Kidney (tissue), 14 donors: ENCODE data around the gene CD109. TPM values are rescaled to one million over a fixed set of nuclear protein-coding genes. Genes with fewer than 3 reads are reported as not detected.
"Not testable (repeated sequence)": the region's sequence is repeated elsewhere in the genome, so short reads cannot be mapped to it uniquely, and the experiment has no call there.

Source experiments
- DNase-seq, 5 donors: peaks; one replicate each; pipeline ENCODE4 v3.0.0-alpha.2; 2013 to 2020
- FAIRE-seq: peaks from 2 replicates; lab custom pipeline; 2012; peaks lifted over from hg19 to GRCh38; lab: Jason Lieb, UNC
- H3K27ac ChIP-seq, 2 donors: one replicate each; pipeline ENCODE4 v1.7.0; 2013; ENCODE audit warnings: low read depth in 2 of 2, low read length in 2 of 2, inconsistent platforms in 1 of 2
- H3K27me3 ChIP-seq: one replicate; pipeline ENCODE4 v1.7.1; 2013; ENCODE audit warnings: low read length, inconsistent platforms; ENCODE audit not compliant: control insufficient read depth, insufficient read depth
- H3K36me3 ChIP-seq, 3 donors: one replicate each; pipeline versions ENCODE4 v1.7.0 to v1.7.1; 2013; ENCODE audit warnings: low read length in 3 of 3, control low read depth in 1 of 3, inconsistent platforms in 1 of 3; ENCODE audit not compliant: insufficient read depth in 3 of 3, control insufficient read depth in 2 of 3
- H3K4me1 ChIP-seq, 3 donors: one replicate each; pipeline versions ENCODE4 v1.7.0 to v1.7.1; 2013; ENCODE audit warnings: low read length in 3 of 3, inconsistent platforms in 1 of 3, low read depth in 1 of 3; ENCODE audit not compliant: control insufficient read depth in 2 of 3, insufficient read depth in 2 of 3
- H3K4me3 ChIP-seq, 3 donors: one replicate each; pipeline versions ENCODE4 v1.7.0 to v1.8.1; 2013; ENCODE audit warnings: low read length in 3 of 3, control low read depth in 1 of 3, inconsistent platforms in 1 of 3
- H3K9ac ChIP-seq, 3 donors: one replicate each; pipeline versions ENCODE4 v1.7.0 to v1.7.1; 2013; ENCODE audit warnings: low read length in 3 of 3, control low read depth in 1 of 3, inconsistent platforms in 1 of 3
- H3K9me3 ChIP-seq, 3 donors: one replicate each; pipeline versions ENCODE4 v1.7.0 to v1.7.1; 2013; ENCODE audit warnings: low read length in 3 of 3, control low read depth in 1 of 3, inconsistent platforms in 1 of 3; ENCODE audit not compliant: control insufficient read depth in 2 of 3, insufficient read depth in 1 of 3
- intact Hi-C: fragments of 100-400 bp; cut with DNase I; formaldehyde crosslinking; loops from one replicate; pipeline ENCODE4 v1.11.1; 2022
- polyA plus RNA-seq: library from polyadenylated mRNA; stranded (reverse); fragments of 350-450 nt; fragmentation: Illumina TruSeq; extraction: RNeasy Lipid Tissue Mini Kit (QIAGEN cat#74804); gene quantifications from one replicate; pipeline ENCODE4 v1.2.3, GENCODE V29; 2014; ENCODE audit warnings: low read depth, low replicate concordance; ENCODE audit not compliant: insufficient read depth
- total RNA-seq: library from RNA; stranded (reverse); fragmentation: NEBNext Ultra II Directional; extraction: Animal tissue kit (Norgen Biotek cat#: 25700); gene quantifications from one replicate; pipeline ENCODE4 v1.2.1, GENCODE V29; 2021
- TF ChIP-seq, protein P1 (sequence below): IDR thresholded peaks from 3 replicates; pipeline ENCODE4 v1.5.1; 2012; ENCODE audit warnings: mild to moderate bottlenecking, moderate library complexity, borderline replicate concordance; ENCODE audit not compliant: insufficient read depth; ENCODE audit errors: extremely low read depth
- donor health status: control.
- donor health status: control.
- donor health status: control.
- donor health status: control.
- donor health status: control.
- donor health status: DM: yes; HTN: yes; CAD: no.
- donor health status: Normal renal cell carcinoma (clear cell type).

CD109 gene
- total and polyA plus RNA-seq, 2 donors from 2014 or later = 3.7 to 19.0 TPM

DNA sequence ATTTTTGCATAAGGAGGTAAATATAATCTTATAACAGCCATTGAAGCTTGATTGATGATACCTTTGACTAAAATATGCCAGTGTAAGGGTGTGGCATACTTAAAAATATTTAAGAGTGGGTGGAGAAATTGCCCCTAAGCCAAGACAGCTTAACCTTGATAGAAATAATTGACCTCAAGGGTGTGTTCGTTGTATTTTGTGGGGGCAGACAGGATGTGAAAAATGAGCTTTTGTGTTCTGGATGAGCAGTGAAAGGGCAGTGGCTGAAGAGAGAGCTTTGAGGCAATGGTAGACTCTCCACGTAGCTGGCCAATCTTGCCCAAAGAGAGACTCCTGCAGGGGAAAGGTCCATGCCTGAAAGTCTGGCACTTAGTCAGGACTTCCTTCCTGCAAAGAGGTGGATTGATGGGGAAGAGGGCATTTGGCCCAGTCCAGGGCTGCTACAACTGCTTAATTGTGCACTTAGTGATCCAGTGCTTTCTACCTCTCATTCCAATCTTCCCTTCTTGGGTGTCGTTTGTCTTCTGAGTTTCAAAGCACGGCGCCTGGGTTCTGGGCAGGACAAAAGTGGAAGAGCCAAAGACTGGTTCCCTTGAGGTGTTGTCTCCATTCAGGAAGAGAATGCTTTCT is 15.6 kb upstream of the CD109 start:
- H3K4me1 ChIP-seq = no peaks in the 10 kb centered on the region
- H3K27me3 ChIP-seq = no peaks in the 10 kb centered on the region
- H3K27ac ChIP-seq = no peak overlapping the region
- no peak for FAIRE-seq
- no peaks in the 10 kb centered on the region for H3K9me3 ChIP-seq
- TF ChIP-seq, protein P1, sequence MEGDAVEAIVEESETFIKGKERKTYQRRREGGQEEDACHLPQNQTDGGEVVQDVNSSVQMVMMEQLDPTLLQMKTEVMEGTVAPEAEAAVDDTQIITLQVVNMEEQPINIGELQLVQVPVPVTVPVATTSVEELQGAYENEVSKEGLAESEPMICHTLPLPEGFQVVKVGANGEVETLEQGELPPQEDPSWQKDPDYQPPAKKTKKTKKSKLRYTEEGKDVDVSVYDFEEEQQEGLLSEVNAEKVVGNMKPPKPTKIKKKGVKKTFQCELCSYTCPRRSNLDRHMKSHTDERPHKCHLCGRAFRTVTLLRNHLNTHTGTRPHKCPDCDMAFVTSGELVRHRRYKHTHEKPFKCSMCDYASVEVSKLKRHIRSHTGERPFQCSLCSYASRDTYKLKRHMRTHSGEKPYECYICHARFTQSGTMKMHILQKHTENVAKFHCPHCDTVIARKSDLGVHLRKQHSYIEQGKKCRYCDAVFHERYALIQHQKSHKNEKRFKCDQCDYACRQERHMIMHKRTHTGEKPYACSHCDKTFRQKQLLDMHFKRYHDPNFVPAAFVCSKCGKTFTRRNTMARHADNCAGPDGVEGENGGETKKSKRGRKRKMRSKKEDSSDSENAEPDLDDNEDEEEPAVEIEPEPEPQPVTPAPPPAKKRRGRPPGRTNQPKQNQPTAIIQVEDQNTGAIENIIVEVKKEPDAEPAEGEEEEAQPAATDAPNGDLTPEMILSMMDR = no peak
- DNase-seq = no peak
- no peak overlapping the region for H3K9ac ChIP-seq
- H3K4me3 ChIP-seq = no peak overlapping the region
- intact Hi-C loops = no loop called here
- no peaks in the 10 kb centered on the region for H3K36me3 ChIP-seq

DNA sequence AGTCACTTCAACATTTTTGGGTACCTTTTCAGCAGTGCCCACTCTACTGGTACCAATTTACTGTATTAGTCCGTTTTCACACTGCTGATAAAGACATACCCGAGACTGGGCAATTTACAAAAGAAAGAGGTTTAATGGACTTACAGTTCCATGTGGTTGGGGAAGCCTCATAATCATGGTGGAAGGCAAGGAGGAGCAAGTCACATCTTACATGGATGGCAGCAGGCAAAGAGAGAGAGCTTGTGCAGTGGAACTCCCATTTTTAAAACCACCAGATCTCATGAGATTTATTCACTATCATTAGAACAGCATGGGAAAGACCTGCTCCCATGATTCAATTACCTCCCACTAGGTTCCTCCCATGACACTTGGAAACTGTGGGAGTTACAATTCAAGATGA is 12.4 kb upstream of the CD109 start:
- H3K36me3 ChIP-seq, FAIRE-seq, H3K27me3 ChIP-seq, H3K4me3 ChIP-seq, H3K9me3 ChIP-seq, H3K4me1 ChIP-seq, H3K27ac ChIP-seq, DNase-seq, intact Hi-C loops, H3K9ac ChIP-seq: not testable (repeated sequence)

DNA sequence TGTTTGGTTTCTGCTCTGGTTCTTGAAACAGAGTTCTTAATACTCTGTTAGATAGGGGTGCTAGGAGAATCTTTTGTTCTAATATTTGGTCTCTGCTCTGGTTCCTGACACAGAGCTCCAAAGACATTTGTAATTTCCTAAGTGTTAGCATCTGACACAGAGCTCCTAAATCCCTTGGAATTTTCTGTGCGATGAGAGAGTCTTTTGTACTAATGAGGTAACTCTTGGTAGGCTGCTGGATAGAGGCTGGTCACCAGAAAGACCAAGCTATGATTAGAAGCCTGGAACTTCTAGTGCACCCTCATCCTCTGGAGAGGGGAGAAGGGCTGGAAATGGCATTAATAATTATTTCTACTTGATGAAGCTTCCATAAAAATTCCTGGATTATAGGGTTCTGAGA is 7.7 kb upstream of the CD109 start:
- DNase-seq = no peak
- no peaks in the 10 kb centered on the region for H3K9me3 ChIP-seq
- no peak for FAIRE-seq
- H3K36me3 ChIP-seq = no peaks in the 10 kb centered on the region
- H3K9ac ChIP-seq = no peak overlapping the region
- no peak overlapping the region for H3K27ac ChIP-seq
- intact Hi-C loops = no loop called here
- no peak overlapping the region for H3K4me3 ChIP-seq
- no peaks in the 10 kb centered on the region for H3K4me1 ChIP-seq
- no peaks in the 10 kb centered on the region for H3K27me3 ChIP-seq
- TF ChIP-seq, protein P1 = no peak

DNA sequence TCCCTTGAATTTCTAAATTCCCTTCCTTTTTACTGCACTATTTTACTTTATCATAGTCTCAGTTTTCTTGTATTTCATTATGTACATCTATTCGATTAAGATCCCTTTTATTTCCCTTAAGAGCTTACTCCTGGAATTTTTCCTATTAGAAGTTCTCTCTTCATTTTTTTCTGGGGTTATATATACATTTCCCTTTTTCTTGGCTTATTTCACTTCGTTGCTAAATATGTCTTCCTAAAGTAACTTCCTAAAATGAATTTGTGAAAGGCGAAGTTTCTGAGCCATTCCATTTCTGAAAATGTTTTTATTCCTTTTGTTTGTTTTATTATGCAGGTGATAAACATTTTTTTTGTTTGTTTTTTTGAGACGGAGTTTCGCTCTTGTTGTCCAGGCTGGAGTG is 5.9 kb upstream of the CD109 start:
- intact Hi-C loops = no loop called here
- FAIRE-seq (no peak), DNase-seq (no peak)
- TF ChIP-seq, protein P1 = no peak
- H3K4me3 ChIP-seq = no peak overlapping the region
- no peaks in the 10 kb centered on the region for H3K4me1 ChIP-seq
- H3K36me3 ChIP-seq = no peaks in the 10 kb centered on the region
- no peaks in the 10 kb centered on the region for H3K27me3 ChIP-seq
- H3K9ac ChIP-seq = no peak overlapping the region
- H3K9me3 ChIP-seq = no peaks in the 10 kb centered on the region
- no peak overlapping the region for H3K27ac ChIP-seq
